Adrenal gland (tissue), 12 donors: ENCODE measurements around the gene SLC30A7. TPM values are rescaled to one million over a fixed set of nuclear protein-coding genes. Genes with fewer than 3 reads are reported as not detected.

Experiments
- DNase-seq, 7 donors: peaks; one replicate each; pipeline ENCODE4 v3.0.0-alpha.2; 2019 to 2020
- H3K27ac ChIP-seq, 5 donors: fragments of 200-600 bp; sonication (generic) in 4 of 5; 1 replicate in 3 of 5; 2 replicates in 2 of 5; pipeline versions ENCODE4 v1.5.1 to v1.8.0; 2016 to 2020; ENCODE audit warnings: mild to moderate bottlenecking in 1 of 5
- H3K27me3 ChIP-seq: fragments of 200-600 bp; 2 replicates; pipeline ENCODE4 v1.8.0; 2021
- H3K36me3 ChIP-seq, 2 donors: fragments of 200-600 bp; replicated peaks in 1 of 2; 1 replicate in 1 of 2; 2 replicates in 1 of 2; pipeline versions ENCODE4 v1.5.1 to v1.8.0; 2018 to 2022
- H3K4me1 ChIP-seq, 2 donors: fragments of 200-600 bp; replicated peaks in 1 of 2; 1 replicate in 1 of 2; 2 replicates in 1 of 2; pipeline versions ENCODE4 v1.5.1 to v1.8.0; 2018 to 2021
- H3K4me3 ChIP-seq, 4 donors: fragments of 200-600 bp; sonication (generic) in 3 of 4; one replicate each; pipeline ENCODE4 v1.5.1; 2016 to 2018
- H3K9me3 ChIP-seq, 3 donors: fragments of 200-600 bp; sonication (generic) in 1 of 3; replicated peaks in 1 of 3; 1 replicate in 2 of 3; 2 replicates in 1 of 3; pipeline versions ENCODE4 v1.5.1 to v1.8.0; 2016 to 2021
- CTCF ChIP-seq, 6 experiments: fragments of 450-650 bp in 4 of 6; fragments of 200-600 bp in 2 of 6; sonication (generic) in 1 of 6; IDR thresholded peaks; 1 replicate in 5 of 6; 2 replicates in 1 of 6; pipeline versions ENCODE4 v1.5.1 to v1.8.0; 2016 to 2021; ENCODE audit warnings: antibody characterized with exemption in 6 of 6, mild to moderate bottlenecking in 2 of 6, moderate library complexity in 1 of 6
- POLR2A ChIP-seq, 2 donors: fragments of 450-650 bp; IDR thresholded peaks; one replicate each; pipeline ENCODE4 v1.6.1; 2017; ENCODE audit warnings: antibody characterized with exemption in 2 of 2, mild to moderate bottlenecking in 2 of 2, moderate library complexity in 1 of 2
- WGBS, 4 donors: extraction: QIAGEN DNeasy Blood & Tissue Kit in 2 of 4; methylation state at CpG; one replicate each; pipeline versions ENCODE4 v1.1.5 to v1.1.7; 2013 to 2017; 5-methylcytosine and 5-hydroxymethylcytosine counted together
- intact Hi-C, 2 donors: fragments of 100-400 bp; cut with DNase I; formaldehyde crosslinking; loops; one replicate each; pipeline versions ENCODE4 v1.14.1 to v1.15.0; 2022 to 2023
- polyA plus RNA-seq, 3 donors: library from polyadenylated mRNA; stranded (reverse); fragments of 200-250 nt in 2 of 3; fragments of 350-450 nt in 1 of 3; fragmentation: Illumina TruSeq in 1 of 3; extraction: RNeasy Lipid Tissue Mini Kit (QIAGEN cat#74804) in 1 of 3; gene quantifications; one replicate each; pipeline ENCODE4 v1.2.3, GENCODE V29; 2013 to 2014
- total RNA-seq, 9 donors: library from RNA; depleted of rRNA in 4 of 9; stranded (reverse); fragments of >200 nt in 4 of 9; fragments of 120-200 nt in 1 of 9; fragmentation: NEBNext Ultra II Directional in 1 of 9; extraction: Animal tissue kit (Norgen Biotek cat#: 25700) in 1 of 9; gene quantifications; one replicate each; pipeline versions ENCODE4 v1.1.0 to v1.2.4, GENCODE V29; 2013 to 2023
- donor health status: healthy with polysubstance abuse.
- donor health status: Bipolar disorder and iron deficiency.
- donor health status: DM: yes; HTN: yes; CAD: no.
- donor health status: DM: no; HTN: no; CAD: no.
- donor health status: DM: no; HTN: no; CAD: no.
- donor health status: DM: yes; HTN: yes; CAD: no.

SLC30A7 gene
- total and polyA plus RNA-seq, 12 donors: 3.1 to 79.8 (median 30.5) TPM

- H3K4me1 ChIP-seq: no peaks in the 10 kb centered on the region
- TF ChIP-seq POLR2A (IDR thresholded peaks at IDR 0.05) (no peak), CTCF (IDR thresholded peaks at IDR 0.05) (no peak)
- no peaks in the 10 kb centered on the region for H3K27me3 ChIP-seq
- H3K36me3 ChIP-seq: peaks cover 0 to 13% of the 10 kb centered on the region in 2 donors
- H3K9me3 ChIP-seq: no peaks in the 10 kb centered on the region
- H3K4me3 ChIP-seq: no peak overlapping the region
- DNase-seq: no peak
- intact Hi-C loops: no loop called here
- 94 to 100% (median 99%) methylated on average over 3 of the region's 3 CpGs for WGBS, 4 donors
- no peak overlapping the region for H3K27ac ChIP-seq
Measured at GRCh38 chr1:100905181-100905580, 9.3 kb downstream of the SLC30A7 start.

GRCh38 chr1:100907887-100908286 is 12.0 kb downstream of the SLC30A7 start:
- Histone ChIP-seq H3K27me3 (no peaks in the 10 kb centered on the region), H3K4me3 (no peak overlapping the region), H3K27ac (no peak overlapping the region), H3K9me3 (no peaks in the 10 kb centered on the region), H3K36me3 (peaks cover 0 to 28% of the 10 kb centered on the region in 2 donors), H3K4me1 (no peaks in the 10 kb centered on the region)
- intact Hi-C loops: no loop called here
- whole genome bisulfite sequencing, 4 donors: 92 to 100% (median 95%) methylated on average over 1 of the region's 1 CpG
- TF ChIP-seq POLR2A (IDR thresholded peaks at IDR 0.05) (no peak), CTCF (IDR thresholded peaks at IDR 0.05) (no peak)
- DNase-seq: no peak

- Histone ChIP-seq H3K9me3 (no peaks in the 10 kb centered on the region), H3K27me3 (no peaks in the 10 kb centered on the region), H3K27ac (no peak overlapping the region), H3K4me3 (no peak overlapping the region), H3K36me3 (peaks cover 0 to 36% of the 10 kb centered on the region in 2 donors), H3K4me1 (no peaks in the 10 kb centered on the region)
- TF ChIP-seq POLR2A (IDR thresholded peaks at IDR 0.05): no peak
- intact Hi-C loops: no loop called here
- no peak for DNase-seq
Measured at GRCh38 chr1:100909018-100909417, 13.1 kb downstream of the SLC30A7 start.

GRCh38 chr1:100912019-100912418 is 16.1 kb downstream of the SLC30A7 start:
- no peak overlapping the region for H3K27ac ChIP-seq
- peaks cover 0 to 4% of the 10 kb centered on the region in 2 donors for H3K4me1 ChIP-seq
- no peak for DNase-seq
- no peak overlapping the region for H3K4me3 ChIP-seq
- no peak for TF ChIP-seq CTCF (IDR thresholded peaks at IDR 0.05)
- TF ChIP-seq POLR2A (IDR thresholded peaks at IDR 0.05): no peak
- no peaks in the 10 kb centered on the region for H3K27me3 ChIP-seq
- intact Hi-C loops: loop anchor here in 1 of 2 donors (10.0 kb wide), 2 partner anchors 373 to 443 kb away; no protein-coding TSS in a partner anchor
- peaks cover 0 to 34% of the 10 kb centered on the region in 2 donors for H3K36me3 ChIP-seq
- H3K9me3 ChIP-seq: no peaks in the 10 kb centered on the region

GRCh38 chr1:100921110-100921706 is 25.3 kb downstream of the SLC30A7 start:
- no peak for DNase-seq
- Histone ChIP-seq H3K36me3 (peaks cover 0 to 13% of the 10 kb centered on the region in 2 donors), H3K27ac (no peak overlapping the region), H3K4me3 (no peak overlapping the region), H3K9me3 (no peaks in the 10 kb centered on the region), H3K4me1 (peaks cover 0 to 10% of the 10 kb centered on the region in 2 donors), H3K27me3 (no peaks in the 10 kb centered on the region)
- intact Hi-C loops: loop anchor here in 1 of 2 donors (5.0 kb wide), 1 partner anchor 371 kb away; no protein-coding TSS in a partner anchor
- TF ChIP-seq POLR2A (IDR thresholded peaks at IDR 0.05) (no peak), CTCF (IDR thresholded peaks at IDR 0.05) (peak; percentile 58 to 83 (median 68))
- WGBS, 4 donors: 40 to 45% (median 40%) methylated on average over 3 of the region's 3 CpGs
